ENCODE measurements around the gene TEX101. TPM values are rescaled to one million over a fixed set of nuclear protein-coding genes. Genes with fewer than 3 reads are reported as not detected.
A peak's percentile ranks its signal among the peaks of the same experiment; 100 is the strongest.
"Not testable (repeated sequence)": the region's sequence is repeated elsewhere in the genome, so short reads cannot be mapped to it uniquely, and the experiment has no call there.

TEX101 gene
- total RNA-seq, 2 donors from 2014 or later, result not detected

DNA sequence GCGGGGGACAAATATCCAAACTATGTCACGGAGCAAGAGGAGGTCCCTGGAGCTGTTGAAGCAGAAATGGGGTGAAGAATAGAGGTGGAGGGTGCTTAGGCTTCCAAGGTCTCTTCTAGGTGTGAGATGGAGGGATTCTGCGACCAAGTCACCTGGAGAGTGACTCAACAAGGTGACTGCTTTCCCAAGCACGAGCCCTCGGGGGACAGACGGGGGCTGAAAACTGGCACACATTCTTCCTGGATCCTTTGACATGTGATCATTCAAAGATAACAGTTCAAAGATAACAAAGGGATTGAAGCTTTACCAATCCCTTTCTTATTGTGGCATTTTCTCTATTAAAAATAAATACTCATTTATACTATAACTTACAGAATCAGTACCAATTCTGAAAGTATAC, 2.2 kb upstream of the TEX101 start:
- no peak for ATAC-seq
- DNase-seq, result no peak
- intact Hi-C loops (cut with DNase I), result no loop called here

DNA sequence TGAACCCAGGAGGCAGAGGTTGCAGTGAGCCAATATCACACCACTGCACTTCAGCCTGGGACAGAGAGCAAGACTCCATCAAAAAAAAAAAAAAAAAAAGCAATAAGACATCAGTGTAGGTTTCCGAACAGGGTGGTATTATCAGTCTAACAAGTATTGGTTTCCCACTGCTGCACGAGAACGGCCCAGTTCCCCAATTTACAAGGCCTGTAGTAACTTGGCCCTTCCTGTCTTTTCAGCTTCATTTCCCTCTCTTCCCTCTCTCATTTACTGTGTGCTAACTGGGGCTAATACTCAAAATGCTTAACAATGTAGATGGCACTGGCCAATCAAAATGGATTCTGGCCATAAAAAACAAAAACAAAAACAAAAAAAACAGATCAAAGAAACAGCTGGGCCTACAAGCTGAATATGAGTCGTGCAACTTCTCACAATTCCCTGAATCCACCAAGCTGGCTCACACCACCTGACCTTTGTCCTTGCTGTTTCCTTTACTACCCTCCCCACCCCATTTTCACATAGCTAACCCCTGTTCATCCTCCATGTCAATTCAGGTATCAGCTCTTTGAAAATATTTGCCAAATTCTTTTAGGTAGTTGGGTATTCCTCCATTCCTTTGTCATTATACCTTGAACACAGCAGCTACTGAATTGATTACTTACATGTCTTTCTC, 2.4 kb downstream of the TEX101 start:
- DNase-seq (no peak), ATAC-seq (no peak)
- intact Hi-C loops (cut with DNase I), result no loop called here

DNA sequence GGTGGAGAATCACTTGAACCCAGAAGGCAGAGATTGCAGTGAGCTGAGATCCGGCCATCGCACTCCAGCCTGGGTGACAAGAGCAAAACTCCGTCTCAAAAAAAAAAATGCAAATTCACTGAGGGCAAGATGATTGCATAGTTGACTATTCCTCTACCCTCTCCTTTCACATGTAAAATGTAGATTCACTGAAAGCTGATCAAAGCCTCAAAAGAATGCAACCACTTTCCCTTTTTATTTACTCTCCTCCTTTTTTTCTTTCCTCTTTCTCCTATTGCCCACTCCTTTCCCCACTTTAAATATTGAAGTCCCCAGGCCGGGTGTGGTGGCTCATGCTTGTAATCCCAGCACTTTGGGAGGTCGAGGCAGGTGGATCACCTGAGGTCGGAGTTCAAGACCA, 6.3 kb downstream of the TEX101 start:
- intact Hi-C loops (cut with DNase I), result no loop called here
- ATAC-seq (no peak), DNase-seq (no peak)

DNA sequence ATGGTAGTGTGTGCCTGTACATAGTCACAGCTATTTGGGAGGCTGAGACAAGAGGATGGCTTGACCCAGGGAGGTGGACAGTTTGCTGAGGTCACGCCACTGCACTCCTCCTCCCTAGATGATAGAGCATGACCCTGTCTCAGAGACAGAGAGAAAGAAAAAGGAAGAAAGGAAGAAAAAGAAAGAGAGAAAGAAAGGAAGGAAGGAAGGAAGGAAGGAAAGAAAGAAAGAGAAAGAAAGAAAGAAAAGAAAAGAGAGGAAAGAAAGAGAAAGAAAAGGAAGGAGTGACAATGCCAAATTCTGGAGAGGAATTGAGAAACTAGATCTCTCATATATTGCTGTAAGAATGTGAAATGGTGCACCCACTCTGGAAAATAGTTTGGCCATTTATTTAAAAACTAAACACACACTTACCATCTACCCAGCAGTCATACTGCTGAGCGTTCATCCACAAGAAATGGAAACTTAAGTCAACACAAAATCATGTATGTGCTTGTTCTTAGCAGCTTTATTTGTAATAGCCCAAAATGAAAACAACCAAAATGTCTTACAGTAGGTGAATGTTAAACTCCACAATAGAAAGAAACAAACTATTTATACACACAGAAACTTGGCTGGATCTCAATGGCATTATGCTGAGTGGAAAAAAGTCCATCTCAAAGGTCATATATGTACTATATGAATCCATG, 7.5 kb downstream of the TEX101 start:
- no peak for DNase-seq
- intact Hi-C loops (cut with DNase I), result no loop called here
- ATAC-seq, result no peak

DNA sequence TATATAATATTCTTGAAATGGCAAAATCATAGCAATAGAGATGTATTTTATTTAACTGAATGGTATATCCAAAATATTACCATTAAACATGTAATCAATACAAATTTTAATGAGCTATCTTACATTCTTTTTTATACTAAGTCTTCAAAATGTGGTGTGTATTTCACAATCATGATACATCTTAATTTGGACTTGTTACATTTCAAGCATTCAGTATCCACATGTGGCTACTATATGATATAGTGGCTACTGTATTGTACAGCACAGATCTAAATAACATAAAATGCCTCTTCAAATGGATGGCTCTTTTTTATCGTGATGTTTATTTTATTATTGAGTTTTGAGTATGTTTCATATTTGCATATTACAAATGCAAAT, 8.0 kb downstream of the TEX101 start:
- intact Hi-C loops (cut with DNase I), result no loop called here
- no peak for ATAC-seq

DNA sequence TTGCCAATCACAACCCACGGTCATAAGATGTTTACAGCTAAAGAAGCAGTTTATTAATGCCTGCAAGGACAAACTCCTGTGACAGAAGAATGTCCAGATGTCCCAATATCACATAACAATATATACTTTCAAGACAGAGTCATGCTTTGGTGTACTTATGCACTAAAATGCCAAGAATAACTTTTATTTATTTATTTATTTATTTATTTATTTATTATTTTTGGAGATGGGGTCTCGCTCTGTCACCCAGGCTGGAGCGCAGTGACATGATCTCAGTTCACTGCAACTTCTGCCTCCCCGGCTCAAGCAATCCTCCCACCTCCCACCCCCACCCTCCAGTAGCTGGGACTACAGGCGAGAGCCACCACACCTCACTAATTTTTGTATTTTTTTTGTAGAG, 9.1 kb downstream of the TEX101 start:
- ATAC-seq (no peak), DNase-seq (no peak)
- intact Hi-C loops (cut with DNase I), result no loop called here

More for the DNA sequence above, 8.0 kb downstream of the TEX101 start:
- DNase-seq, result no peak

DNA sequence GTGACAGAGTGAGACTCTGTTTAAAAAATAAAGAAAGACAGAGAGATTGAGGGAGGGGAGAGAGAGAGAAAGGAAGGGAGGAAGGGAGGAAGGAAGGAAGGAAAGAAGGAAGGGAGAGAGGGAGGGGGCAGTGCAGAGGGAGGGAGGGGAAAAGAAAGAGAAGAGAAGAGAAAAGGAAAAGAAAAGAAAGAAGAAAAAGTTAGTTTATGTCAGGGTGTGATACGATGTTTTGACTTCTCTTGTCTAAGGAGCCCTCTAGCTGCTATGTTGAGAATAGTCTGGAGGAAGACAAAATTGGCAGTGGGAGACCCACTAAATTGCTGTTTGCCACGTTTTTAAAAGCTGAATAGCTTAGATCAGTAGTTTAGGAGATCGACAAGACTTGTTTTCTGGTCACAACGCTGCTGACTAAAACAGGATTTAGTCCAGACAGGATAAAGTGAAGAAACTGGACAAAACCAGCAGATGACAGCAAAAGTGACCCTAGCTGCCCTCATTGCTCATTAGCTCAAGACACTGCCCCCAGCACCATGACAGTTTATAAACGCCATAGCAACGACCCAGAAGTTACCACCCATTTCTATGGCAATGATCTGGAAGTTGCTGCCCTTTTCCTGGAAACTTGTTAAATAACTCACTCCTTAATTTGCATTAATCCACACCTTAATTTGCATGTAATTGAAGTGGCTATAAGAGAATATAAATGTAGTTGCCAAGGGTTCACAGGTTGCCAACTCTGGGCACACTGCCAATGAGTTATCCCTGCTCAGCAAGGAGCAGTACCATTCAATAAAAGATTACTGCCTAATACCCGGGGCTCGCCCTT, 11.1 kb downstream of the TEX101 start:
- DNase-seq, result no peak
- no peak for ATAC-seq
- intact Hi-C loops (cut with DNase I), result no loop called here

DNA sequence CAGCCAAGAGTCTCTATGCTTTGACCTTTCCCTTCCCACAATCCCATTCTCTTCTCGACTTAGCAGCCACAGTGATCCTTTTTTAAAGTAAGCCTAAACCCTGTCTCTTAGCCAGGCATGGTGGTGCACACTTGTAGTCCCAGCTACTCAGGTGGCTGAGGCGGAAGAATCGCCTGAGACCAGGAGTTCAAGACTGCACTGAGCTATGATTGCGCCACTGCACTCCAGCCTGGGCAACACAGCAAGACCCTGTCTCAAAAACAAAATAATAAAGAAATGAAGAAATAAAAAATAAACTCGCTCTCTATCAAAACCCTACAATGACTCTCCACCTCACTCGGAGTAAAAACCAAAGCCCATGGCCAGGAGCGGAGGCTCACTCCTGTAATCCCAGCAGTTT, 14.7 kb downstream of the TEX101 start:
- intact Hi-C loops (cut with DNase I), result no loop called here
- ATAC-seq, result no peak
- no peak for DNase-seq

DNA sequence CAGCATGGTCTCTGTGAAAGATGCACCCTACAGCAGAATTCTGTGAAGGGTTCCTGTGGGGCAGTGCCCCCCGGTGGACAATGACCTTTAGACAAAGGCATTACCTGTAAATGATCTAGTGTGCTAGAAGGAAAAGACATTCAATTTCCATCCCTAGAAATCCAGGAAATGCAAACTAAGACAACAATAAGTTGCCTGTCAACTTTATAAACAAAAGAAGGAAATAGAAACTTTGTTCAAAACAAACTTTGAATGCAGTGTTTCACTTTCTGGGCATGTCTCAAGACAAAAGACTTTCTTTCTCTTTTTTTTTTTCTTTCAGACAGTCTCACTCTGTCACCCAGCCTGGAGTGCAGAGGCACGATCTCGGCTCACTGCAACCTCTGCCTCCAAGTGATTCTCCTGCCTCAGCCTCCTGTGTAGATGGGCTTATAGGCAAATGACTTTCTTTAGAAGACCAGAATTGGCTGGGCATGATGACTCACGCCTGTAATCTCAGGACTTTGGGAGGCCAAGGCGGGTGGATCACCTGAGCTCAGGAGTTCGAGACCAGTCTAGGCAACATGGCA, 15.5 kb downstream of the TEX101 start:
- no peak for ATAC-seq
- no peak for DNase-seq
- intact Hi-C loops (cut with DNase I), result no loop called here

DNA sequence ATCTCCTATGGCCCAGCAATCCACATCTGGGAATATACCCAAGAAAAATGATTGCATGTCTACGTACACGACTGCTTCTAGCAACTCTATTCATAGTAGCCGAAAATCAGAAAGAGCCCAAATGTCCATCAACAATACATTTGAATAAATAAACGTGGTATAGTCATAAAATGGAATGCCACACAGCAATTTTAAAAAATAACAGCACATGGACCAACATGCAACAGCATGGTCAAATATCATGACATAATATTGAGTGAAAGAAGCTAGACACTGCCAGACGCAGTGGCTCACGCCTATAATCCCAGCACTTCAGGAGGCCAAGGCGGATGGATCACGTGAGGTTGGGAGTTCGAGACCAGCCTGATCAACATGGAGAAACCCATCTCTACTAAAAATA, 16.3 kb downstream of the TEX101 start:
- DNase-seq (no peak), ATAC-seq (no peak)
- intact Hi-C loops (cut with DNase I), result no loop called here

DNA sequence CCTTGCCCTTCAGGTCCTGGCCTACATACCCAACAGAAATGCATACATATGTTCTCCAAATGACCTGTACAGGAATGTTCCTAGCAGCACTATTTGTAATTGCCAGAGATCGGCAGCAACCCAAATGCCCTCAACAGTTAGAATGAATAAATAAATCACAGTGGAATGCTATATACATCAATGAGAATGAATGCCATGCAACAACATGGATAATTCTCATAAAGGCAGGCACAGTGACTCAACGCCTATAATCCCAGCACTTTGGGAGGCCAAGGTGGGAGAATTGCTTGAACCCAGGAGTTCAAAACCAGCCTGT, 18.6 kb downstream of the TEX101 start:
- DNase-seq, result no peak
- ATAC-seq, result no peak
- intact Hi-C loops (cut with DNase I), result no loop called here

DNA sequence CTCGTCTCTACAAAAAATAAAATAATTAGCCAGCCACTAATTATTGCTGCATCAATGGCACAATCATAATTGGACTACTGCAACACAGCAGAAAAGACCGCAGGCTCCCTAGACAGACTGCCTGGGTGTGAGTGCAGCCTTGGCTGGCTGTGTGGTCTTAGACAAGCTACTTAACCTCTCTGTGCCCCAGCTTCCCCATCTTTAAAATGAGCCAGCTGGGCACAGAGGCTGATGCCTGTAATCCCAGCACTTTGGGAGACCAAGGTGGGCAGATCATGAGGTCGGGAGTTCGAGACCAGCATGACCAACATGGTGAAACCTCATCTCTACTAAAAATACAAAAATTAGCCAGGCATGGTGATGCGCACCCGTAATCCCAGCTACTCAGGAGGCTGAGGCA, 19.0 kb downstream of the TEX101 start:
- no peak for DNase-seq
- no peak for ATAC-seq
- intact Hi-C loops (cut with DNase I), result no loop called here

DNA sequence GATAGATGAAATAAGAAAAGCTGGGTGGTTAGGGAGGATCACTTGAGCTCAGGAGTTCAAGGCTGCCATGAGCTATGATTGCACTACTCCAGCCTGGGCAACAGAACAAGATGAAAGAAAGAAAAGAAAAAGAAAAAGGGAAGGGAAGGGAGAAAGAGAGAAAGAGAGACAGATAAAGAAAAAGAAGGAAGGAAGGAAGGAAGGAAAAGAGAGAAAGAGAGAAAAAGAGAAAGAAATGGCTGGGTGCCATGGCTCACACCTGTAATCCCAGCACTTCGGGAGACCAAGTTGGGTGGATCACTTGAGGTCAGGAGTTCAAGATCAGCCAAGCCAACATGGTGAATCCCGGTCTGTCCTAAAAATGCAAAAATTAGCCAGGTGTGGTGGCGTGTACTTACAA, 21.1 kb downstream of the TEX101 start:
- no peak for ATAC-seq
- intact Hi-C loops (cut with DNase I), result no loop called here
- DNase-seq, result no peak

DNA sequence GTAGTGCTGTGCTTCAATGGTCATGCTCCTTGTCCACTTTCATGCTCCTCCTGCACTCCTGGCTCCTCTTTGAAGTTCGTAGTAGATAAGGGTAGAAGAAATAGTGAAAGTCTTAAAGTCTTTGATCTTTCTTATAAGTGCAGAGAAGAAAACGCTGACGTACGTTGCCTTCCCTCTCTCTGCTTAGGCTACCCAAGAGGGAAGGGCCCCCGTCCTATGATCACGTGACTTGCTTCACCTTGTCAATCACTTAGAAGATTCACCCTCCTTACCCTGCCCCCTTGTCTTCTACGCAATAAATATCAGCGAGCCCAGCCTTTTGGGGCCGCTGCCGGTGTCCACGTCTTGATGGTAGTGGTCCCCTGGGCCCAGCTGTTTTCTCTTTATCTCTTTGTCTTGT, 22.6 kb downstream of the TEX101 start:
- DNase-seq; ATAC-seq; intact Hi-C loops (cut with DNase I): not testable (repeated sequence)

DNA sequence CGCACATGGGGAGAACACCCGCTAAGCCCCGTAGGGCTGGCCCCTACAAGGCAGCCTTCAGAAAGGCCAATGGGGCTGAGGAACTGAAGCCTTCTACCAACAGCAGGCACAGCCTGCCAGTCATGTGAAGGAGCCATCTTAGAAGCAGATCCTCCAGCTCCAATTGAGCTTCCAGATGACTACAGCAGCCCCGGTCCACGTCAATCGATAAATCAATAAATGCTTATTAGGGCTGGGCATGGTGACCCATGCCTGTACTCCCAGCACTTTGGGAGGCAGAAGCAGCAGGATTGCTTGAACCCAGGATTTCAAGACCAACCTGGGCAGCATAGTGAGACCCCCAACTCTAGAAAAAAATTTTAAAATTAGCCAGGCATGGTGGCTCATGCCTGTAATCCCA, 23.0 kb downstream of the TEX101 start:
- DNase-seq (no peak), ATAC-seq (no peak)
- intact Hi-C loops (cut with DNase I), result no loop called here

DNA sequence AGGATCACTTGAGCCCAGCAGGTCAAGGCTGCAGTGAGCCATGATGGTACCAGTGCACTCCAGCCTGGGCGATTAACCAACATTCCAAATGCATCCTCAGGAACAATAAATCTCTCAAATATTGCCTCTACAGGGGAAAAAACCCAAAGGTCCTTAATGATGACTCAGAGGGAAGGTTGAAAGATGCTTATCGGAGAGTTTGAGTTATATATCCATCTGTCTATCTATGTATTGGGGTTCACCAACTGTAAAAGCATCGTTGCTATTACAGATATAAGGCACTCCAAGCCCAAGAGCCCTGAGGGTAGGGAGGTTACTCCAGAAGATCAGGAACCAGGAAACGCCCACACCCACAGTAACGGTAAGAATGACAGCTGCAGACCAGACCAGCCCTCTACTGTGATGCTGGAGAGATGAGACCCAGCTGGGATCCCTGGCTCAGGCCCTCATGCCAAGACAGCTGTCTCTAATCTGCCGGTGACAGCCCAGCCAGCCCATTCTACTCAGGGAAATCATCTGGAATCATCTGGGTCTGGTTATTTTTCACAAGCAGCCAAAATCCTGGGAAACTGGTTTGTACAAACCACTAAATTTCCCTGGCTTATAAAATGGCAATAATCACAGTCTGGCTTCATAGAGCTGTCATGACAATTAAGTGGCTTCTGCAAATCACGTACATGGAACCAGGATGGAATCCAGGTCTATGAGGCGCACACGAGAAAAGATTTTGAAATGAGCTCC, 23.8 kb downstream of the TEX101 start:
- peak; percentile 94 to 96 for ATAC-seq

DNA sequence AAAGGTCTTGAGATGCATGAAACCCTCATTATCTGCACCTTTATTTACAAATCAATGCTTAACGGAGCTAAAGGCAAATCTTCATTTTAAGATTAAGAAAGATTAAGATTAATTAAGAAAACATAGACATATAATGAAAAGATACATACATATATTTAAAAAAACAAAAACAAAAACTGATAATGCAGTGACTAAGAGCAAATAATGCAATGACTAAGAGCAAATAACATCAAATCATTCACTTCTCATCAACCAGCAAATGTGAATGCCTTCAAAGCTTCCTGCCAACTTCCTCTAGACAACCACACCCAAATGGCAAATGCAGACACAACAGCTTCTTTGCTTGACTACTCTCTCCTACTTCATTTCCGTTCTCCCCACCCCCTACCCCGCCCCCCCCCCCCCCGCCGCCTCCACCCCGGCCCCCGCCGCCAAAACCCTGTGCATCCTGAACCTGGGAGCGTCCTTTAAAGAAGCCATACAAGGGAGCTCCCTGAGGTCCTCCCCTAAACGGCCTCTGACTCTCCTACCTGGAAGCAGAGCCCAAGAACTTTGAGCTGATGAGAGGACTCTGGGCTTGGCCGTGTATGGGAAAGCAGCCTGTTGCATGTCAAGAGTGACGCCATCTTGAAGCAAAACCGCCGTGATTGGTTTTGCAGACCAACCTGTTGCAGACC, 24.5 kb downstream of the TEX101 start:
- intact Hi-C loops (cut with DNase I), result no loop called here
- DNase-seq (no peak), ATAC-seq (peak; percentile 35 to 83)

More for the DNA sequence above, 23.8 kb downstream of the TEX101 start:
- peak; percentile 62 for DNase-seq
- intact Hi-C loops (cut with DNase I), result no loop called here

DNA sequence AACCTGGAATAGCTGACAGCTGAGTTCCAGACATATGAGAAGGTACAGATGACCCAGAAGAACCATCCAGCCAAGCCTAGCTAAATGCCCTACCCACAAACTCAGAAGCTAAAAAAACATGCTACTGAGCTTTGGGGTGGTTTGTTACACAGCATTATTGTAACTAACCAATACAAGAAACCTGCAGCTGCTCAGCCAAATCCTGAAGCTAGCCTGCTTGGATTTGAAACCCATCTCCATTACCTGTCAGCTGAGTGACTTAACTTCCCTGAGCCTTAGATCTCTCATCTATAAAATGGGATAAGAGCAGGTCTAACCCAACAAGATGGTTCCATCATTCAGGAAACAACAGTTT, 25.0 kb downstream of the TEX101 start:
- ATAC-seq, result no peak
- intact Hi-C loops (cut with DNase I), result loop anchor here in 1 of 2 donors (10.0 kb wide), 1 partner anchor 215 kb away; no protein-coding TSS in a partner anchor
- DNase-seq, result no peak

DNA sequence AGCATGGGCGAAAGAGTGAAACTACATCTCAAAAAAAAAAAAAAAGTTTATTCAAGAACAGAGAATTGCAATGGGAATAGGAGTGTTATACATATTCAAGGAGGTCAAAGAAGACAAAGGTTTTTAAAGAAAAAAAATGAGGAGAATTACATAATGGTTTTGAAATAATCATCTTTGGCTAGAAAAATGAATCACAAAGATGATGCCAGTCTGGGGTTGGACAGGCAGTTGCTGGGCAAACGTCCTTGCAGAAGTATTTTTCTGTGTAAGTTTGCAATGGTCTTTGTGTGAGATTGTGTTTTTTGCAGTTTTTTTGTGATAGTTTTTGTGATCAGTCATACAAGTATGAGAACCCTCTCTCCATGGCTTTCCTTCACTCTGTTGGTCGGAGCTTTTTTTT, 27.0 kb downstream of the TEX101 start:
- intact Hi-C loops (cut with DNase I), result loop anchor here in 1 of 2 donors (10.0 kb wide), 1 partner anchor 213 kb away; no protein-coding TSS in a partner anchor
- no peak for DNase-seq
- no peak for ATAC-seq

Measured in left cardiac atrium (tissue), 4 donors.